SK-N-SH (cell line): ENCODE measurements around the gene INSRR.

Experiments used
- CHD2 ChIP-seq: fragments of 150-350 bp; IDR thresholded peaks from 2 replicates; pipeline ENCODE4 v1.6.1; 2018; ENCODE audit warnings: low read length; ENCODE audit not compliant: partially characterized antibody
- CTCF ChIP-seq: fragments of 200-600 bp; sonication (generic); IDR thresholded peaks from 2 replicates; pipeline ENCODE4 v1.6.1; 2017; ENCODE audit warnings: antibody characterized with exemption, mild to moderate bottlenecking, moderate library complexity
- EP300 ChIP-seq, 2 experiments: IDR thresholded peaks; 2 replicates each; pipeline versions ENCODE4 v1.4.0 to v1.6.1; 2012; ENCODE audit warnings: borderline replicate concordance in 1 of 2, low read depth in 1 of 2, low read length in 1 of 2
- POLR2AphosphoS5 ChIP-seq: IDR thresholded peaks from 2 replicates; pipeline ENCODE4 v1.6.1; 2012; ENCODE audit warnings: low read depth, low read length
- SIN3A ChIP-seq: IDR thresholded peaks from 2 replicates; pipeline ENCODE4 v1.6.1; 2012; ENCODE audit warnings: low read depth, mild to moderate bottlenecking, low read length, moderate library complexity, borderline replicate concordance
- YY1 ChIP-seq: IDR thresholded peaks from 2 replicates; pipeline ENCODE4 v1.4.0; 2012; ENCODE audit warnings: low read depth, mild to moderate bottlenecking

- TF ChIP-seq POLR2AphosphoS5 (no peak), CTCF (no peak), YY1 (no peak), EP300 (IDR thresholded peaks at IDR 0.05; ENCODE audit: borderline replicate concordance in 1 of 2, low read depth in 1 of 2, low read length in 1 of 2) (no peak), SIN3A (no peak), CHD2 (no peak)
Measured at GRCh38 chr1:156840898-156841279, 18.0 kb downstream of the INSRR start.
